GM21528 (cell line): ENCODE data around the gene ACKR2.

ENCODE experiments used
- ATAC-seq: cut with Tn5 transposase; IDR thresholded peaks from one replicate; pipeline ENCODE4 v1.9.1; 2021; ENCODE audit warnings: mild to moderate bottlenecking, moderate library complexity; ENCODE audit not compliant: unreplicated experiment, low FRiP score

Gene ACKR2

GRCh38 chr3:42809202-42809601 lies at the start of gene ACKR2:
TSS of gene ACKR2 (plus strand) at chr3:42809445. CDS start at chr3:42864503, 55,058 bp downstream.
- ATAC-seq, result no peak

- ATAC-seq, result no peak
These were observed 47.1 kb upstream of the ACKR2 start for GRCh38 chr3:42762046-42762724.

GRCh38 chr3:42763021-42763420 lies 46.2 kb upstream of the ACKR2 start:
- no peak for ATAC-seq

DNA sequence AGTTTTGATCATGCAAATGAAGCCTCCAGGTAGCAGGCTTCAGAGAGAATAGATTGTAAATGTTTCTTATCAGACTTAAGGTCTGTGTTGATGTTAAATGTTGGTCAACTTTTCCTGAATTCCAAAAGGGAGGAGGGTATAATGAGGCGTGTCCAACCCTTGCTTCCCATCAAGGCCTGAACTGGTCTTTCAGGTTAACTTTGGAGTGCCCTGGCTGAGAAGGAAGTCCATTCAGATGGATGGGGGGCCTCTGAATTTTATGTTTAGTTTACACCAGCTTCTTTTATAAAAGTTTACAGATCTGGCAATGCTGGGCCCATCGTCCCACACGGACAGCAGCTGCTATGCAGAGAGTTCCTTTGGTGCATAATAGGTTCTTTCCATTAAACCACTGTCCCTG lies 45.1 kb upstream of the ACKR2 start:
- no peak for ATAC-seq

GRCh38 chr3:42764561-42765295 lies 44.5 kb upstream of the ACKR2 start:
- ATAC-seq, result no peak

GRCh38 chr3:42769477-42770131 lies 39.6 kb upstream of the ACKR2 start:
- no peak for ATAC-seq

DNA sequence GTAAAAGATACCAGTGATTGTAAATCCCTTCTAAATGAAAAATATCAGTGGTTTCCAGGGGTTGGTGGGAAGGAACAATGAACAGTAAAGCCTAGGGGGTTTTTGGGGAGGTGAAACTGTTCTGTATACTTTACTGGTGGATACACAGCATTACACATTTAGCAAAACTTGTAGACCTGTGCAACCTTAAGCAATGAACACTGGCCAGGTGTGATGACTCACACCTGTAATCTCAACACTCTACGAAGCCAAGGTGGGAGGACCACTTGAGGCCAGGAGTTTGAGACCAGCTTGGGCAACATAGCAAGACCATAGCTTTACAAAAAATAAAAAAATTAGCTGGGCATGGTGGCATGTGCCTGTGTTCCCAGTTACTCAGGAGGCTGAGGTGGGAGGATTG lies 38.0 kb upstream of the ACKR2 start:
- no peak for ATAC-seq

GRCh38 chr3:42772670-42773408 lies 36.4 kb upstream of the ACKR2 start, which contains the start of gene CCDC13:
TSS of gene CCDC13 (minus strand) at chr3:42773253. CDS start at chr3:42758345, 14,908 bp downstream.
- ATAC-seq, result peak; percentile 99

GRCh38 chr3:42773409-42773751 lies 35.9 kb upstream of the ACKR2 start:
- ATAC-seq, result peak; percentile 7

GRCh38 chr3:42778644-42779043 lies 30.6 kb upstream of the ACKR2 start:
- no peak for ATAC-seq

- no peak for ATAC-seq
These were observed 28.8 kb upstream of the ACKR2 start for GRCh38 chr3:42780398-42780797.

- ATAC-seq, result no peak
These were observed 28.1 kb upstream of the ACKR2 start for GRCh38 chr3:42780892-42781700.

GRCh38 chr3:42786212-42786611 lies 23.0 kb upstream of the ACKR2 start:
- ATAC-seq, result no peak

- no peak for ATAC-seq
These were observed 22.6 kb upstream of the ACKR2 start for GRCh38 chr3:42786631-42787030.

DNA sequence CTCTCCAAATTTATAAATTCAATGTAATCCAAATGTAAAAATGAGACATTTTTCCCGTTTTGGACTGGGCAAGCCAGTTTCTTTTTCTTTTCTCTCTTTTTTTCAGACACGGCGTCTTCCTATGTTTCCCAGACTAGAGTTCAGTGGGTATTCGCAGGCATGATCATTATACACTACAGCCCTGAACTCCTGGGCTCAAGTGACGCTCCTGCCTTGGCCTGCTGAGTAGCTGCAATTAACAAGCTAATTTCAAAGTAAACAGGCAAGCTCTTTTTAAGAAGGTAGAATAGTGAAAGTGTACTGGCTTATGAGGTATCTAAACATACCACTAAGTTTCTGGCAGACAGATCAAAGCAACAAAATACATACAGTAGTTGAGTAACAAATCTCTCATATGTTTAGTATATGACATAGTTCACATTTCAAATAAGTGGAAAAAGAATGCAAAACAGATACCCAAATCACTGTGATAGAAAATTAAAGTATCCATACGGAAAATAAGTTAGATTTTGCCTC lies 18.5 kb upstream of the ACKR2 start:
- no peak for ATAC-seq

DNA sequence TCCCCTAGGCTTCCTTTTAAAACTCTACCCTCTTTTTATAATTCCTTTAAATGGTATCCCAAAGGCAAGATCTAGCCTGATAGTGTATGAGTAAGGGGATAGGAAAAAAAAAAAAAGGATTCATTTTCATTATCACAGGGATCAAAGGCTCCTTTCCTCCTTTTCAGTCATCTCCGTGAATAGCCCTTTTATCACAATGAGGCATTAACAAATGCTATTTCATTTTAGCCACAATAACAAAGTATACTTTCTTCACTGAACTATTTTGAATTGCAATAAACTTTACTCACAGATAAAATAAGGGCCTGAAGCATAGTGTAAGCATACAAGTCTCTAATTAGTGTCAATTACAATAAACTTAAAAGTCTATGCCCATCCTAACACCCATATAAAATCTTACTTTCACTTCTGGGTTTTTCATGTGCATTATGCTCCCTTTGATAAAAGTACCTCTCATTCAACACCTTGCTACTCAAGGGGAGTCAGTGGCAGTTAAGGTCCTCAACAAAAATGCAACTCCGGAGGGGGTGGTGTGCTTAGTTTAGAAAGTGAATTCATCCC lies 13.5 kb upstream of the ACKR2 start:
- no peak for ATAC-seq

- ATAC-seq, result no peak
These were observed 12.8 kb upstream of the ACKR2 start for GRCh38 chr3:42796332-42796885.

GRCh38 chr3:42799376-42799775 lies 9.9 kb upstream of the ACKR2 start:
- ATAC-seq, result no peak

- ATAC-seq, result no peak
These were observed 9.0 kb upstream of the ACKR2 start for GRCh38 chr3:42800251-42800650.
